Left hindlimb (tissue), 1 donor: Measurements from ENCODE around the gene S100A7.

Experiments
- DNase-seq: peaks from one replicate; pipeline ENCODE4 v3.0.0-alpha.2; 2018

Gene S100A7

DNA sequence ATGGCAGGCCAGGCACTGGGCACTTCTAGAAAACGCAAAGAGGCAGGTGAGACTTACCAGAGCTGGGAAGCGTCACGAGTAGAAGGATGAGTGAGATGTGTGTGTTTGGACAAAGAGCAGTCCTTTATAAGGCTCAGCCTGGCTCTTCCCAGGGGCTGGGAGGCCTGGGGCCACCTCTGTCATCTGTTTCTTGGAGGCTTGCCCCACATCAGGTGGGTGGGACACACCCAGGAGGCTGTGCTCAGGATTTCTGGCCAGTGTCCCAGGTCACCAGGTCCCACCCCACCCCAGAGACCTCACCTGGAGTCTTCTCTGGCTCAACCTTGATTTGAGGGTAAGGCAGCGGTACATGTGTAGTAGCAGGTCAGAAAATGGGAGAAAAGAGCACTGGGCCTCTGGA lies at the start of gene S100A7:
TSS of gene S100A7 (minus strand) at position 101 of the 400 bp plus-strand sequence. CDS start 1,638 bp downstream, outside the sequence.
- no peak for DNase-seq

DNA sequence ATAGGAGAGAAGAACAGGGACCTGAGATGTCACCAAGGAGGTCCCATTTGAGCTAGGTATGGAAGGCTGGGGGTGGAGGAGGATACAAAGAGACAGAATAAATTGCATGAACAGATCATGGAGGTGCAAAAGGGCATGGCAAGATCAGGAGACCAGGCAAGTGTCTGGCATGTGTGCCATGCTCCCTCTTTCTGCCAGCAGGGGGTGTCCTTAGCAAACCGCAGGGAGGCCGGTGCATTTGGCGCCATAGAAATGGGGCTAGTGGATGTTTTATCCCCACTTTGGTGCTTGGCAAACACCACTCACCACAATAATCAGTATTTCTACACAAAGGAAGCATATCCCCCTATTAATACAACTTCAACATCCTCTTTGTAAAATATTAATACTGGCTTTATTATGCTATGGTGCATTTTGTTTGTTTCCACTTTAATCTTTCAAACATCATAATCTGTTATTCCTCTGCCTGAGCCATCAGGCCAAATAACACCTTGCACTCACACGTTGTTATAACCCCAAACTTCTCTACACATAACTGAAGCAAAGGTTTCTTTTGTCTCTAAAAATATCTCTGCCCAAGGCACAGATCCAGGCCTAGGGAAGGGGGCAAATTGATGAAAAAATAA lies 49.4 kb upstream of the S100A7 start:
- no peak for DNase-seq

DNA sequence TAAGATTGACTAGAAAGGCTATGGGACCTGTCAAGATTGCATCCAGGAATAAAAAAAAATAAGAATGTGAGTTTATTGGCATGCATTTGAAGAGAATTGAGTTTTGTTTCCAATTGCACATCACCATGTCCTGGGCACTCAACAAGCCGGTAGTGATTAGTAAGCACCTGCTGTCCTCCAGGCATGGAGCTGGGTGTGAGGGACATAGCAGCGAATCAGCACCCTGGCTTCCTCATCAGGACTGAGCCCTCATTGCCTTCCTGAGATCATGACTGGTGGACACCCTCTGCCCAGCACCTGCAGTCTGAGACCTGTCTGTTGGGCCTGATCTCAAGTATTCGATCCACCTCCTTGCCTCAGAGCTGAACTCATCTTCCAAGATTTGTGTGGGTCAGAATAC lies 48.6 kb upstream of the S100A7 start:
- no peak for DNase-seq

GRCh38 chr1:153507926-153508583 lies 47.6 kb upstream of the S100A7 start:
- no peak for DNase-seq

DNA sequence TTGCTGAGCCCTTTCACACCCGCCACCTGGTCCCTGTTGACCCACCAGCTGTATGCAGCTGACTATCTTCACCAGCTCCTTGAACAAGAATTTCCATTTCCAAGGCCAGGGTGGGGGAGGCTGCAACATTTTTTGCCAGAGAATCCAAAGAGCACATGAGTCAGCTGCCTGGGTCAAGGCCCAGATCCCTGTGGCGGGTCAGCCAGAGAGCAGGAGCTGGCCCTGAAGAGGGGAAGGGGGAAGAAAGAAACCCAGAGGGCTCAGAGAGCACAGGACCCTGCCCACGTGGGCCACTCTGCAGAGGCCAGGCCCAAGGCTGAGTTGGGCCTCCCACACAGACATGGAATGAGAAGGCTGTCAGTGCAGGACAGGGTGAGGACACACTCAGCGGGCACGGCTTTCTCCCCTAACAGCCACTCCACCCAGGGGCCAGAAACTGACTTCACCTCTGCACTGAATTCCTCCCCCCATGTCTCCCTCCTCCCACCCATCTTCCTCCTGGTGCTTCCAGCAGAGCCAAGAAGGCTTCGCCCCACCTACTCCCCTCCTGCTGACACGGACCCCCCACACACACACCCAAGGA lies 46.5 kb upstream of the S100A7 start:
- peak; percentile 91 for DNase-seq

- DNase-seq = no peak
Measured at GRCh38 chr1:153506386-153506785, 45.9 kb upstream of the S100A7 start.

DNA sequence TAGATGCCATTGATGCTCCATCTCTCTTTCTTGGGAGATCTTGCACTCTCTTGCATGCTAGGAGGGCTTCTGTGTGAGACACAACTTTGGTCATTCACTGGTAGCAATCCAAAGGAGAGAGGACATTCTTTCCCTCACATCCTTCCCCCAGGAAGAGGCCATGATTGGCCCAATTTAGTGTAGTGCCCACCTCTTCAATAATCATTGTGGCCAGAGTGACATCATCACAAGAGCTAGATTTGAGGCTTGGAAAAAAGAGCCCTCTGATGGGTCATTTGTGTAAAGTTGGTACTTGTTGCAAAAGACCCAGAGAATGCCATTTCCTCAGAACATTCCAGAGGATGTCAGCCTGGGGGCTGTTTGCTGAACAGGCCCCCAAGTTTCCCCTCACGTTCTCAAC lies 45.1 kb upstream of the S100A7 start:
- DNase-seq = no peak

- DNase-seq = no peak
Measured at GRCh38 chr1:153503766-153504165, 43.3 kb upstream of the S100A7 start.

- DNase-seq = no peak
Measured at GRCh38 chr1:153498746-153499145, 38.3 kb upstream of the S100A7 start.

GRCh38 chr1:153495536-153495935 lies 35.1 kb upstream of the S100A7 start:
- DNase-seq = no peak

GRCh38 chr1:153494976-153495535 lies 34.6 kb upstream of the S100A7 start:
- DNase-seq = peak; percentile 73

DNA sequence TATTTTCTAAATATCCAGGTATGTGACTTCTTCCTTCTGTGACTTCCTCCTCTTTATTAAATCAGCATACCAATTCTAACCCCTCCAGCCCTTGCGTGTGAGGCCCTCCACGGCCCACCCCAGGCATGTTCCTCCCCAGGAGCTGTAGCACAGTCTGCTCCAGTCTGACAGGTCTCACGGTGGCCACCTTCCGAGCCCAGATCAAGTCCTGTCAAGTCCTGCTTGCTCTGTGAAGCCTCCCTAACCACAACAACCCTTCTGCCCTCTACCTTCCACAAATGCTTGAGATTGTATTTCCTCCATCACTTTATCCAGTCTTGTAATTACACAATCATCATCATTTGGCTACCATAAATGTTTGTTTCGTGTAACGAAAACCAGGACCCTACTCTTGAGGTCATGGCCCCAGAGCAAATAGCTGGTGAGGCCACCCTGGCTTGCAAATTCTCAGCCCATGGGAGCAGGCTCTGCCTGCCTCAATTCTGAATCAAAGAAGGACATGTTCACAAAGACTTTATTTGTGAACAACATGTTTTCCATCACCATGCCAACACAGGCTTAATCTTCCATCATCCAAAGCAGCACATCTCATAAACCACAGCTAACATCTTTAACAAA lies 33.0 kb upstream of the S100A7 start:
- DNase-seq = no peak

DNA sequence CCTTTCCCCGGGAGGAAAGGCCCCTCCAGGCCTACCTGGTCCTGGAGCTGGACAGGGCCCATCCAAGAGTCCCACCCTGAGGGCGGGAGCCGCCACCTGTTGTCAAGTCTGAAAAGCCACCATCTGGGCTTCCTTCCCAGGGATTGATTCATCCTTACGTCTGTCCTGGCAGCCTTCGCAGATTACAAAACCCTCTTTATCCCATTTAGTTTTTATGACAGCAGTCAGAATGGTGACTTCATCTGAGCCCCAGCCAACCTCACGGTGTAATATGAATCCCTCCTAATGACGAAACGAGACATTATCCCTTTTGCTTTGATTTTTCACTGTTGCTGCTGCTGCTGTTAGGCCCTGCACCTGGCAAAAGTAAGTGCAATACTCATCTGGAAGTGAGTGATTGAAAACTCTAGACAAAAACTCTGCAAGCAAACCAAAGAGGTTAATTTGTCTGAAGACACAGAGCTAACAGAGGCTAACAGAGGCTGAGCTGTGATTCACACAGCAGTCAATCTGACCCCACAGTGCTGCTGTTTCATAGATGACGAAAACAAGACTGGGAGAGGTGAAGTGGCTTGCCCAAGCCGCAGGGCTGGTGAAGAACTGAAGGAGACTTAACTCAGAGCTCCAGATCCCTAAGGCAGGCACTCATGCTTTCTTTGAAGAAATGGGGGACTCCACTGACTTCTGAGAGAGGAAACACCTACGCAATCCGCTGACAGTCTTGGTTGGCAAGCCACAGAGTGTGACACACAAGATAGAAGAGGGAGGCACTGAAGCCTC lies 30.0 kb upstream of the S100A7 start:
- DNase-seq = peak; percentile 80

GRCh38 chr1:153488731-153489130 lies 28.3 kb upstream of the S100A7 start:
- no peak for DNase-seq

- DNase-seq = no peak
Measured at GRCh38 chr1:153487707-153488106, 27.3 kb upstream of the S100A7 start.

- no peak for DNase-seq
Measured at GRCh38 chr1:153485863-153486262, 25.4 kb upstream of the S100A7 start.

DNA sequence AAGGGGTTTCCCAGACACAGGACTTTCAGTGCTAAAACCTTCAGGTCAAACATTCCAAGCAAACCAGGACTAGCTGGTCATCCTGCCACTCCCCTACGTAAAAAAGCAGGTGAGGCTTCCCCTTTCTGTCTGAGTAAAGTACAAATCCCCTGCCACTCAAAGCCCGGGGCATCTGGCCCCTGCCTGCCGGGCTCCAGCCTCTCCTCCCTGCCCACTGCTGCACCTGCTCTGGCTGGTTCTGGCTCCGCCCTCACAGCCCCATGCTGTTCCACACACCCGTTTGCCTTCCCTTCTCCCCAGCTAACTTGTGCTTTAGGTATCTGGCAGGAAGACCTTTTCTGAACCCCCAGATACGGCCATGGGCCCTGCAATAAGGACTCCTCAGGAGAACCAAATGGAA lies 23.3 kb upstream of the S100A7 start:
- DNase-seq = no peak

- DNase-seq = no peak
Measured at GRCh38 chr1:153481124-153481523, 20.7 kb upstream of the S100A7 start.

DNA sequence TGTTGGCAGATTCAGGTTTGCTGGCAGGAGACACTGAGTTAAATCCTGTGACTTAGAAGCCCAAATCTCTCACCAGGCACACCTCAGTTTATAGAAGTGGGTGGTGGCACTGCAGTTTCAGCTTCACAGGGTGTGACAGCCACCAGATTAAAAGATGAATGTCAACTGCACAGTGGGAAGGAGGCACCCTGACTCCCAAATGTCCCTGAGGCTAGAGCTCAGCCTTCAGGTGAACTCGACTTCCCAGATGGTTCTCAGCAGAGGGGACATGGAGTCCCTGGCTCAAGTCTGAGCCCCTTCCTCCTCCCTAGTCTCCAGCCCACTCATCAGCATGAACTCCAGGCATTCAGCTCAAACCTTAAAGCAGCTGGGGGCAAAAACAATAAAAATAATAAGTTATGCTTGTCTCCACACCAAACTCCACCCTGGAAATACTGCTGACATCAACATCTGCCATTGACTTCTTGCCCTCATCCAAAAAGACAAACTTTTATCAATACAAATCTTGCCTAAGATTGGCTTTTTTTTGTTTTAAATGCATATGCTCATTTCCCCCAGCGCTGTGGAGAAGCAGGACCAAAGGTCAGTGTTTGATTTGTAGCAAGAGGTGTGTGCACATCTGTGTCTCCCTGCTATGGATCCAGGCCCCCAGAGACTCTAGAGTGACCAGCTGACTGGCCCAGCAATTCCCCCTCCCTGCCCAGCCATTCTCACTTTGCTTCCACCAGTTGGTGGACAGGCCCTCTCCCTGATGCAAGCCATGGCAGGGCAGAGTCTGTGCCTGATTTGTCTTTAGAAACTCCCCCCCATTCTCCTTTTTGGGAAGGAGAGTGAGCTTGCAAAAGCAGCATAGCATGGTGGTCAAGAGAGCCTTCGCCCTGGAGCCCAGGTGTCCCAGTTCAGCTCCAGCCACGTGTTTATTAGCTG lies 18.5 kb upstream of the S100A7 start:
- no peak for DNase-seq

DNA sequence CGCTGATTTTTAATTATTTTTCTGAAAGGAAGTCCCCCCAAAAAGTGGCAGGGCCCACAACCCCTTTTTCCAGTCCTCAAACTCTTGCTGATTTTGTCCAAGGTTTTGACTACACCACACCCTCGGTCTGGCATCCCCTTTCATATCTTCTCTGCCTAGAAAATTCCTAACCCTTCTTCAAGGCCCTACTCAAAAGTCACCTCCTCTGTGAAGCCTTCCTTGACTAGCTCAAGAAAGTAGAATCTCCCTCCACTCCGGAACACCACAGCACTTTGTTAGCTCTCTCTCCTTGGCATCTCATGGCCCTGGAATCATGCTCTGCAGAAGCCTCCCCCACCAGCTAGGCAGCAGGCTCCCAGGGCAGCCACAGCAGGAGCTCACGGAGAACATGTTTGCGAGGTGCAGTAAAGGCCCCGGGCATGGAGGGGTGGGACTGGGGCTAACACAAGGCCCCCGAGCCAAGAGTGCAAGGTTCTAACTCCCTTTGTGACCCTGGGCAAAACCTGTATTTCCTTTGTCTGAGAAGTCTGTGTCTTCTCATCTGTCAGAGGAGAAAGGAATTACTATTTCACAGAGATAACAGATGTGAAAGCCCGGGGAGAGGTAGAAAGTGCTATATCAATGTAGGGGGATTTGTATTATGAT lies 17.7 kb upstream of the S100A7 start:
- no peak for DNase-seq

DNA sequence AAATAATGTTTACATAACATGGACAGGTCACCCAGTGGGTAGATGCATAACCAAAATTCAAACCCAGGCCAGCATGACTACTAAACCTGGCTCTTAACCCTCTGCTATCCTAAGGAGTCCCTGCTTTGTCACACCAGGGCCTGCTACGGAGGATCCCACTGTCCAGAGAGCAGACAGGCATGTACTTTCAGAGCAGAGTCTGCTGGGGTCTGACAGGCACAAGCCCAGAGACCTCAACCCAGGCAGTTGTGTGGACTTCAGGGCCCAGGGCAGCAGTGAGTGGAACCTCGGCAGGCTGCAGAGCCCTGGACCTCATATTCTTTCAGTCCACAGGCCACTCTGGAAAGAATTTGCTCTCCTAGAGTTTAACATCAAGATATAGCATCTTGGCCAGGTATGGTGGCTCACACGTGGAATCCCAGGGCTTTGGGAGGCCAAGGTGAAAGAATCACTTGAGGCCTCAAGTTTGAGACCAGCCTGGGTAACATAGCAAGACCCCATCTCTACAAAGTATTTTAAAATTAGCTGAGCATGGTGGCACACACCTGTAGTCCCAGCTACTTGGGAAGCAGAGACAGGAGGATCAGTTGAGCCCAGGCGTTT lies 16.1 kb upstream of the S100A7 start:
- no peak for DNase-seq
